ENCODE results near the gene CDH7. TPM values are rescaled to one million over a fixed set of nuclear protein-coding genes. Genes with fewer than 3 reads are reported as not detected.

The CDH7 gene
- total RNA-seq, 4 donors from 2014 or later, result 0.13 to 0.15 TPM; not detected in 2

- 17 to 32% methylated on average over 3 of the region's 3 CpGs for WGBS, 2 donors
- no peak for DNase-seq (ENCODE audit: low spot score in 2 of 2)
- intact Hi-C loops (cut with DNase I; ENCODE audit: low total_unique reads), result no loop called here
- TF ChIP-seq CTCF (IDR thresholded peaks at IDR 0.05) (no peak), POLR2A (IDR thresholded peaks at IDR 0.05) (no peak)
- no peak overlapping the region for H3K4me3 ChIP-seq (ENCODE audit: low read depth, poor library complexity, severe bottlenecking)
Observed at GRCh38 chr18:65859075-65859474, 108.3 kb downstream of the CDH7 start.

GRCh38 chr18:65869527-65869926 is 118.7 kb downstream of the CDH7 start:
- no peak for DNase-seq (ENCODE audit: low spot score in 2 of 2)
- intact Hi-C loops (cut with DNase I; ENCODE audit: low total_unique reads), result no loop called here
- WGBS, 2 donors, result 23 to 37% methylated on average over 2 to 3 of the region's 3 CpGs
- H3K4me3 ChIP-seq (ENCODE audit: low read depth, poor library complexity, severe bottlenecking), result no peak overlapping the region
- TF ChIP-seq POLR2A (IDR thresholded peaks at IDR 0.05), result no peak
- no peak for TF ChIP-seq CTCF (IDR thresholded peaks at IDR 0.05)

- no peak overlapping the region for H3K4me3 ChIP-seq (ENCODE audit: low read depth, poor library complexity, severe bottlenecking)
- WGBS, 2 donors, result 62 to 73% methylated on average over 3 of the region's 3 CpGs
- TF ChIP-seq POLR2A (IDR thresholded peaks at IDR 0.05) (no peak), CTCF (IDR thresholded peaks at IDR 0.05) (no peak)
- intact Hi-C loops (cut with DNase I; ENCODE audit: low total_unique reads), result no loop called here
- DNase-seq (ENCODE audit: low spot score in 2 of 2), result no peak
Observed at GRCh38 chr18:65876310-65876709, 125.5 kb downstream of the CDH7 start.

- intact Hi-C loops (cut with DNase I; ENCODE audit: low total_unique reads), result no loop called here
- 88 to 97% methylated on average over 3 of the region's 3 CpGs for WGBS, 2 donors
- no peak overlapping the region for H3K4me3 ChIP-seq (ENCODE audit: low read depth, poor library complexity, severe bottlenecking)
- no peak for DNase-seq (ENCODE audit: low spot score in 2 of 2)
- no peak for TF ChIP-seq CTCF (IDR thresholded peaks at IDR 0.05)
- TF ChIP-seq POLR2A (IDR thresholded peaks at IDR 0.05), result no peak
Observed at GRCh38 chr18:65897292-65897691, 146.5 kb downstream of the CDH7 start.

- WGBS, 2 donors, result 72 to 77% methylated on average over 1 of the region's 1 CpG
- TF ChIP-seq POLR2A (IDR thresholded peaks at IDR 0.05) (no peak), CTCF (IDR thresholded peaks at IDR 0.05) (no peak)
- intact Hi-C loops (cut with DNase I; ENCODE audit: low total_unique reads), result loop anchor here (5.0 kb wide), 1 partner anchor 1166 kb away; no protein-coding TSS in a partner anchor
- no peak for DNase-seq (ENCODE audit: low spot score in 2 of 2)
- no peak overlapping the region for H3K4me3 ChIP-seq (ENCODE audit: low read depth, poor library complexity, severe bottlenecking)
Observed at GRCh38 chr18:65901522-65901921, 150.7 kb downstream of the CDH7 start.

GRCh38 chr18:65906621-65907034 is 155.8 kb downstream of the CDH7 start:
- H3K4me3 ChIP-seq (ENCODE audit: low read depth, poor library complexity, severe bottlenecking), result no peak overlapping the region
- 67 to 83% methylated on average over 1 of the region's 1 CpG for WGBS, 2 donors
- intact Hi-C loops (cut with DNase I; ENCODE audit: low total_unique reads), result no loop called here
- no peak for DNase-seq (ENCODE audit: low spot score in 2 of 2)
- TF ChIP-seq POLR2A (IDR thresholded peaks at IDR 0.05) (no peak), CTCF (IDR thresholded peaks at IDR 0.05) (no peak)
